ENCODE results near the gene PTPRN2. TPM values are rescaled to one million over a fixed set of nuclear protein-coding genes. Genes with fewer than 3 reads are reported as not detected.

PTPRN2 gene
- total RNA-seq, 1 experiment from 2014 or later, result 2.1 TPM

DNA sequence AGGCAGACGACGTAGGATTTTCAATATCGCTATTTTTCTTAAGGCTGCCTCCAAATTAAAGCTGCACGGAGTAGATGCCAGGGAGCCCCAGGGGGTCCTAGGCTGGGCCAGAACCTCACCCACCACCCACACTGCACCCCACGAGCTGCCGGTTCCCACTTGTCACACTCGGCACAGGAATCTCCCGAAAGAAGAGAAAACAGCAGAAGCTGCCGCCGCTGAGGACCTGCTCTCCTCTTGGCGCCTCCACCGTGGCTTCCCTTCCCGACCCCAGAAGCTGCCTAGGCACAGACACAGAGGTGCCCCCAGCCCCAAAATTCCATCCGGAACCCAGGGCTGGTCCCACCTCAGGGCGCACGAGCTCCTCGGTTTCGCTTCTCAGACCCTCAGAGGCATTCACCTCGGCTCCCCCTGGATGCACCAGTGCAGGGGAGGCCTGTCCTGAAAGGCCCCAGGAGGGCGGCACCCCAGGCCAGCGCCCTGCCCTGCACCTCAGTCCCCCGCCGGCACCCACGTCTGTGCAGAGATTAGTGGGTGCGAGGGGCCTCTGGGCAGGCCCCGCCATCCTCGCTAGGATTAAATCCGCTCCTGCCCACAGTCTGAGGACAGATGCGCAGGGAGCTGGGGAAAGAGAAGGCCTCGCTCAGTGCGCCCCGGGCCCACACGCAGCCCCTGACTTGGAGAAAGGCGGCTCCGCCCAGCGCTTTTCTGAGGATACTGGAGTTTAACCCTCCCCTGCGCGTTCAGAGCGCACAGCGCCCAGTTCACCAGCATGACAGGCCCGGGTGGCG, 99.2 kb downstream of the PTPRN2 start:
- DNase-seq (ENCODE audit: low read depth, low spot score) (no peak), ATAC-seq (no peak)
- no TSS peak for BruUV-seq (replicated peaks)
- H3K9ac ChIP-seq (ENCODE audit: low read length), result no peak overlapping the region
- CTCF ChIA-PET, result no interaction called here
- no peaks in the 10 kb centered on the region for H3K9me2 ChIP-seq (ENCODE audit: insufficient read depth)
- H3K9me3 ChIP-seq (ENCODE audit: control insufficient read depth in 1 of 2, insufficient read depth in 1 of 2, low read depth in 1 of 2, low read length in 2 of 2), result no peaks in the 10 kb centered on the region
- H3K4me1 ChIP-seq (ENCODE audit: control insufficient read depth in 1 of 2, insufficient read depth in 2 of 2, low read length in 2 of 2), result no peaks in the 10 kb centered on the region
- no peak overlapping the region for H3K27ac ChIP-seq (ENCODE audit: low read depth, low read length)
- H3K36me3 ChIP-seq (ENCODE audit: control insufficient read depth in 1 of 2, insufficient read depth in 2 of 2, low read length in 2 of 2), result no peaks in the 10 kb centered on the region
- TF ChIP-seq TCF7L2 (IDR thresholded peaks at IDR 0.05; ENCODE audit: borderline replicate concordance, extremely low read depth, insufficient read depth, insufficient read length) (no peak), YY1 (IDR thresholded peaks at IDR 0.05; ENCODE audit: extremely low read depth, insufficient replicate concordance, low read depth, low read length) (no peak), CBX3 (IDR thresholded peaks at IDR 0.05; ENCODE audit: low read depth) (no peak), SRF (IDR thresholded peaks at IDR 0.05; ENCODE audit: low read depth) (no peak), EZH2phosphoT487 (IDR thresholded peaks at IDR 0.05; ENCODE audit: borderline replicate concordance) (no peak), JUND (IDR thresholded peaks at IDR 0.05) (no peak)
- intact Hi-C loops (cut with micrococcal nuclease), result no loop called here
- POLR2A ChIA-PET, result no interaction called here
- no peaks in the 10 kb centered on the region for H4K20me1 ChIP-seq (ENCODE audit: insufficient read depth)
- H3K4me2 ChIP-seq (ENCODE audit: low read length), result no peak overlapping the region
- no peaks in the 10 kb centered on the region for H3K79me2 ChIP-seq (ENCODE audit: insufficient read depth, low read length)
- no peak overlapping the region for H2AFZ ChIP-seq (ENCODE audit: low read depth, low read length, poor library complexity, severe bottlenecking)
- RAD21 ChIA-PET (ENCODE audit: low non-redundant PET in 1 of 2, low total read pairs in 2 of 2, uncharacterized antibody in 2 of 2, unreplicated experiment in 2 of 2), result no interaction called here
- no peak overlapping the region for H3K4me3 ChIP-seq (replicated peaks in 1 of 2; ENCODE audit: low read depth in 1 of 2, low read length in 2 of 2)
- no peaks in the 10 kb centered on the region for H3K27me3 ChIP-seq (ENCODE audit: insufficient read depth, low read length)

DNA sequence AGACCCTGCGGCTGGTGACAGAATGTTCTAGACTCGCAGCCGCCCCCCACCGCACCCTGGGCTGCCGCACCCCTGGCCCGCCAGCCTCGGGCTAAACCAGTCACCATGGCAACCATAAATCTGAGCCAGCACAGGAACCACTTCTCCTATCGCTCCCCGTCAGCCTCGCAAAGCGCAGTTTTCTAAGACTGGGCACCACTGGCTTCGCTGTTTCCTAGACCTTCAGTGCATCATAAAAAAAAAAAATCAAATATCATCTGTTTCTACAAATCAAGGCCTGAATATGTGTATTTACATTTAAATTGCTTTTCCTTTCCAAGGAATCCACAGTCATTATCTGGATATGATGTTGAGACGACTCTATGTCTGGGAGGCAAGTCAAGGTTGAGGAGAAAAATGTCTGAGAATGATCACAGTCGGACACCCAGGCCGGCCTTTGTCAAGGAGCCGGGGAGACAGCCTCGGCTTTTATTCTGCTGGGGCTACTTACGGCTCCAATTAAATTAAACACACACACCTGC, 99.9 kb downstream of the PTPRN2 start:
- ATAC-seq (no peak), DNase-seq (ENCODE audit: low read depth, low spot score) (no peak)
- TF ChIP-seq REST (IDR thresholded peaks at IDR 0.05; ENCODE audit: low read depth) (no peak), EZH2 (IDR thresholded peaks at IDR 0.05) (no peak), EGR1 (IDR thresholded peaks at IDR 0.05; ENCODE audit: low read depth) (no peak), JUND (IDR thresholded peaks at IDR 0.05) (no peak), SP1 (IDR thresholded peaks at IDR 0.05; ENCODE audit: low read depth) (no peak)
- H3K9me2 ChIP-seq (ENCODE audit: insufficient read depth), result no peaks in the 10 kb centered on the region
- no TSS peak for BruUV-seq (replicated peaks)
- no peak overlapping the region for H3K27ac ChIP-seq (ENCODE audit: low read depth, low read length)
- no peaks in the 10 kb centered on the region for H3K27me3 ChIP-seq (ENCODE audit: insufficient read depth, low read length)
- no peak overlapping the region for H2AFZ ChIP-seq (ENCODE audit: low read depth, low read length, poor library complexity, severe bottlenecking)
- RAD21 ChIA-PET (ENCODE audit: low non-redundant PET in 1 of 2, low total read pairs in 2 of 2, uncharacterized antibody in 2 of 2, unreplicated experiment in 2 of 2), result no interaction called here
- no peak overlapping the region for H3K4me3 ChIP-seq (replicated peaks in 1 of 2; ENCODE audit: low read depth in 1 of 2, low read length in 2 of 2)
- POLR2A ChIA-PET, result no interaction called here
- no peak overlapping the region for H3K4me2 ChIP-seq (ENCODE audit: low read length)
- H4K20me1 ChIP-seq (ENCODE audit: insufficient read depth), result no peaks in the 10 kb centered on the region
- H3K79me2 ChIP-seq (ENCODE audit: insufficient read depth, low read length), result no peaks in the 10 kb centered on the region
- intact Hi-C loops (cut with micrococcal nuclease), result no loop called here
- no peak overlapping the region for H3K9ac ChIP-seq (ENCODE audit: low read length)
- H3K36me3 ChIP-seq (ENCODE audit: control insufficient read depth in 1 of 2, insufficient read depth in 2 of 2, low read length in 2 of 2), result no peaks in the 10 kb centered on the region
- CTCF ChIA-PET, result no interaction called here
- no peaks in the 10 kb centered on the region for H3K9me3 ChIP-seq (ENCODE audit: control insufficient read depth in 1 of 2, insufficient read depth in 1 of 2, low read depth in 1 of 2, low read length in 2 of 2)
- H3K4me1 ChIP-seq (ENCODE audit: control insufficient read depth in 1 of 2, insufficient read depth in 2 of 2, low read length in 2 of 2), result no peaks in the 10 kb centered on the region
